HL-60/S4 (cell line): ENCODE data around the gene GIT2.
"Not testable (repeated sequence)": the region's sequence is repeated elsewhere in the genome, so short reads cannot be mapped to it uniquely, and the experiment has no call there.

ENCODE experiments used
- in situ Hi-C: fragments of 300-500 bp; cut with MboI; formaldehyde crosslinking; loops from 2 replicates; pipeline ENCODE4 v1.14.3; 2022; ENCODE audit warnings: low sequenced_read_pairs

Gene GIT2

GRCh38 chr12:110006115-110006514 is 9.9 kb upstream of the GIT2 start:
- in situ Hi-C loops = no loop called here

- in situ Hi-C loops = no loop called here
Measured at GRCh38 chr12:110005319-110005973, 9.3 kb upstream of the GIT2 start.

GRCh38 chr12:110004598-110004997 is 8.4 kb upstream of the GIT2 start:
- in situ Hi-C loops = no loop called here

GRCh38 chr12:110002676-110003515 is 6.7 kb upstream of the GIT2 start:
- in situ Hi-C loops = no loop called here

DNA sequence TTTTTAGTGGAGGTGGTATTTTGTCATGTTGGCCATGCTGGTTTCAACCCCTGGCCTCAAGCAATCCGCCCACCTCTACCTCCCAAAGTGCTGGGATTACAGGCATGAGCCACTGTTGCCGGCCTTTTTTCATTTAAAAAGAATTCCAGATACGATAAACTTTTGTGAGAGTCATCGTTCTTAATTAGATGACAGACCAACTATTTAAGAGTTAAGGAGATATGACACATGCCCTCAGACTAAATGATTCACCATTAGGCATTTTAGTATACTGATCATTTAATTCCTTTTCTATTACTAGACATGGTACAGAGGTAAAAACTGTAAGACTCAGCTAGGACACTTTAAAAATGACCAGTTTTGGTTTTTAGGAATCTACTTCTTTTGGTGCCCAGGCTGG is 5.4 kb upstream of the GIT2 start:
- in situ Hi-C loops = no loop called here

GRCh38 chr12:109999983-110000505 is 3.9 kb upstream of the GIT2 start:
- in situ Hi-C loops = no loop called here

GRCh38 chr12:109999649-109999971 is 3.4 kb upstream of the GIT2 start:
- in situ Hi-C loops = no loop called here

GRCh38 chr12:109998904-109999648 is 2.9 kb upstream of the GIT2 start, which contains the start of gene ANKRD13A:
ANKRD13A (plus strand) TSS chr12:109999430; CDS start chr12:109999689, 259 bp downstream.
- in situ Hi-C loops = no loop called here

- in situ Hi-C loops = no loop called here
Measured at GRCh38 chr12:109998241-109998903, 2.2 kb upstream of the GIT2 start.

DNA sequence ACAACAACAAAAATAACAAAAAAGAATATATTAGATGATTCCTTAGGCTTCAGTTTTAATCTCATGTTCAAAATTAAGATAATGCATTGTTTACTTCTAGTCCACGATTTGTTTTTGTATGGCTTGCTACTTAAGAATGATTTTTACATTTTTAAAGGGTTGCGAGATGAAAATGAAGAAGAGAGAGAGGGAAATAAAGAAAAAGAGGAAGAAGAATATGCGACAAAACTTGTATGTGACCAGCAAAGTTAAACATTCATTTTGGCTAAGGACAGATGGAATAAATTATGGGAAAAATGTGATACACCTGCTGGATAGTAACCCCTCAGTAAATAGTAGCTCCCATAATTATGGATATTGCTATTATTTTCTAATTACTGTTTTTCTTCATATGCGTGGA is 1.2 kb upstream of the GIT2 start:
- in situ Hi-C loops = no loop called here

DNA sequence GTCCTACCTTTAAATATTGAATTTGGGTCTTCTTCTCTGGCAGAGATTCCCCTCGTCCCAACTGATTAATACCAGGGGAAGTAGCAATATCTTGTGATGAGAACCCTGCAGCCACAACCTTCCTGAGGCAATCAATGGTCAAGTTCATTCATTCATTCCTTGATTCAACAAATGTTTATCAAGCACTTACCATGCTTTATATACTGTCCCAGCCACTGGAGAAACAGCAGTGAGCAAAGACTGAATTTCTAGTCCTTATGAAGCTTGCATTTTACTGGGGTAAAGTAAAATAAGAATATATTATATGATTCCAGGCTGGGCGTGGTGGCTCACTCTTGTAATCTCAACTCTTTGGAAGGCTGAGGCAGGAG is 300 bp upstream of the GIT2 start:
- in situ Hi-C loops = no loop called here

DNA sequence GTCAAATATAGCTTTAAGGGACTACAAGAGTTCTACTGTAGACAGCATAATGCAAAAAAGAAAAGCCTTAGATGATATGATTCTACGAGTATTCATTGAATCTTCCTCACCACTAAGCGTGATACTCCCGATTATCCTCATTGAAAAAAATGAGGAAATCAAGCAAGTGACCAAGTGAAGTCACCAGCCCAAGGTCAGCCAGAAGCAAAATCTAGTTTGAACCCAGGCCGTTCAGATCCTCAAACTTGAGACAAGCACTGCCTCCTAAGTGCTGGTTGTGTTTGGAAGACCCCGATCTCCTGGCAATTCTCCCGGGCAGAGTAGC is 845 bp downstream of the GIT2 start:
- in situ Hi-C loops = no loop called here

GRCh38 chr12:109994401-109995175 is 1.6 kb downstream of the GIT2 start:
- in situ Hi-C loops = no loop called here

DNA sequence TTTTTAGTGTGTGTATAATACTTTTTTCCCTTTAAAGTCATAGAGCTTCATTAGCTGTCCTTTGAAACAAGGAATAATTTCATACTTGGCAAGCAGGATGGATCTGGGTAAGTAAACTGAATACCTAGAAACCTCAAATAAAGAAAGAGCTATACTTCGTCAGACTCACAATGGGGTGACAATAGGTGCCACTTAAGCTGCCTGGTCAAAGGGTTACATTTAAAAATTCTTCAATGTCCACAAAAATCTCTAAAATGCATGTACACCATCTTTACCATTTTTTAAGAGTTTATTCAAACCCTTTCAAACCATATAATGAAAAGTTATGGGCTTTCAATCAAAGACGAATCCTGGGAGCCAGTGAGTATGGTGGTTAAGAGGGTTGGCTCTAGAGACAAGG is 3.1 kb downstream of the GIT2 start:
- in situ Hi-C loops = no loop called here

GRCh38 chr12:109991586-109991985 is 4.6 kb downstream of the GIT2 start:
- in situ Hi-C loops = no loop called here

DNA sequence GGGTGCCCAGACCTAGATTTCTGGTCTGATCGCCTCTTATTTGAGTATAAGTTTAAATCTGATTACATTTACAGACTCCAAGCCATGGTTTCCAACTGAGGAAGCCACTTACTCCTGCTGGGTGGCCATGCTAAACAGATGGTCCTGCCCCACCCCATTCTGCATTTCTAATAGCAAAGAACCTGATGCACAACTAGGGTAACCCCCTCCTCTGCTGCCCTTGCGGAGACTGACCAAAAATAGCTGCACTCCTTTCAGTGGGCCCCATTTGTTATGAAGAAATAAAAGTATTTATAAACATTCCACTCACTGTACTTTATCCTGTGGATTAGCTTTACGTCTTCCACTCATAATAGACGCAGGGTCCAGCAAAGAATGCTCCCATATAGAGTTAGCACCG is 6.8 kb downstream of the GIT2 start:
- in situ Hi-C loops = no loop called here

DNA sequence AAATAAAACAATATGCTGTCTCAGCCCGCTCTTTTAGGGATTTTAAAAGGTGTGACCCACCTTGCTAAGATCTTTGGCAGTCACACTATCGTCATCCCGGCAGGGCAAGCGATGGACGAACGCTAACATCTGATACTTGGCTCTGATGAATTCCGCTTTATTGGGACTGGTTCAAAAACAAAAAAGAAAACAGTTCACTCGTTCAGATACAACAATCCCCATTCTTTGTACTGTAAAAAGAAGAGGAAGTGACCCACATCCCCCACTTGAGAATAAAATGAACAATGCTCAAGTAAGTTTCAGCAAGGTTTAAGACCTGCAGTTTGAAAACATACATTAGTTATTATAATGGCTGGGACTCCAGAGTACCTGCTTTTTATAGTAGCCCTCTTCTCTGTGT is 7.3 kb downstream of the GIT2 start:
- in situ Hi-C loops = no loop called here

- in situ Hi-C loops = no loop called here
Measured at GRCh38 chr12:109988274-109988673, 7.9 kb downstream of the GIT2 start.

DNA sequence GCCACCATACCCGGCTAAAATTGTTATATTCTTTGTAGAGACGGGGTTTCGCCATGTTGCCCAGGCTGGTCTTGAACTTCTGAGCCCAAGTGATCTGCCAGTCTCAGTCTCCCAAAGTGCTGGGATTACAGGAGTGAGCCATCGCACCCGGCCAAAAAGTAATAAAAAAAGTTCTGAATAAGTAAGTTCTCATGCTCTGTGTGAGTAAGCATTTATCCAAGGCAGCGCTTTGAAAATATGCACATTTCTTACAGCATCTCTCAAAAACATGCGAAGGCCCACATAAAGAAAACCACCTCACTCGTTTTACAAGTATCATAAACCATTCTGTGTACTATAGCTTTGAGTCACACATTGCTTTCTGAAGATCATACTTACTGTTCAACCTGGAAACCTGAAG is 8.6 kb downstream of the GIT2 start:
- in situ Hi-C loops = no loop called here

GRCh38 chr12:109986236-109986635 is 9.9 kb downstream of the GIT2 start:
- in situ Hi-C loops = not testable (repeated sequence)
